Measurements from ENCODE around the gene CAPN14. TPM values are rescaled to one million over a fixed set of nuclear protein-coding genes. Genes with fewer than 3 reads are reported as not detected.
"Not testable (repeated sequence)": the region's sequence is repeated elsewhere in the genome, so short reads cannot be mapped to it uniquely, and the experiment has no call there.

Gene CAPN14
- total and polyA plus RNA-seq, 7 donors: 0.16 to 0.27 (median 0.24) TPM; not detected in 3

DNA sequence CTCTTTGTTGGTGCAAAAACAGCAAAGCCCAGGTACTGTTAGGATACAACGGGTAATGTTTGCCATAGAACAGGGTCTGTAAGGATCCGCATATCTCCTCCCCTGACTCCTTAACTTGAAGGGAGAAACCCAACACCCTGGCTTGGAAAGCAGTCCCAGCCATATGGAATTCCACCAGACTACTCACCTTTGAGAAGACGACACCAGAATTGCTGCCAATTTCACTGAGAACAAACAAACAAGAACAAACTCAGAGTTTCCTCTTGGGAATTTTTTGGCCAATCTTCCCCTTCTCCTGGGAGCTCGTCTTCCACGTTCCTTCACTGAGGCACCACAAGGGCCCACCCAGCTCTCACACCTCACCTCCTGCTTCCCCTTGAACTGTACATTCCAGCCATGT is 29.2 kb downstream of the CAPN14 start:
- intact Hi-C loops (cut with DNase I): no loop called here
- Histone ChIP-seq H3K27me3 (no peaks in the 10 kb centered on the region), H3K9me3 (no peaks in the 10 kb centered on the region), H3K4me3 (no peak overlapping the region), H3K36me3 (no peaks in the 10 kb centered on the region), H3K4me1 (no peaks in the 10 kb centered on the region), H3K27ac (no peak overlapping the region)
- DNase-seq: no peak
- TF ChIP-seq EP300 (IDR thresholded peaks at IDR 0.05): no peak
- TF ChIP-seq POLR2A (IDR thresholded peaks at IDR 0.05): no peak
- TF ChIP-seq, protein P1, sequence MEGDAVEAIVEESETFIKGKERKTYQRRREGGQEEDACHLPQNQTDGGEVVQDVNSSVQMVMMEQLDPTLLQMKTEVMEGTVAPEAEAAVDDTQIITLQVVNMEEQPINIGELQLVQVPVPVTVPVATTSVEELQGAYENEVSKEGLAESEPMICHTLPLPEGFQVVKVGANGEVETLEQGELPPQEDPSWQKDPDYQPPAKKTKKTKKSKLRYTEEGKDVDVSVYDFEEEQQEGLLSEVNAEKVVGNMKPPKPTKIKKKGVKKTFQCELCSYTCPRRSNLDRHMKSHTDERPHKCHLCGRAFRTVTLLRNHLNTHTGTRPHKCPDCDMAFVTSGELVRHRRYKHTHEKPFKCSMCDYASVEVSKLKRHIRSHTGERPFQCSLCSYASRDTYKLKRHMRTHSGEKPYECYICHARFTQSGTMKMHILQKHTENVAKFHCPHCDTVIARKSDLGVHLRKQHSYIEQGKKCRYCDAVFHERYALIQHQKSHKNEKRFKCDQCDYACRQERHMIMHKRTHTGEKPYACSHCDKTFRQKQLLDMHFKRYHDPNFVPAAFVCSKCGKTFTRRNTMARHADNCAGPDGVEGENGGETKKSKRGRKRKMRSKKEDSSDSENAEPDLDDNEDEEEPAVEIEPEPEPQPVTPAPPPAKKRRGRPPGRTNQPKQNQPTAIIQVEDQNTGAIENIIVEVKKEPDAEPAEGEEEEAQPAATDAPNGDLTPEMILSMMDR (IDR thresholded peaks at IDR 0.05): no peak
- TF ChIP-seq POLR2AphosphoS5 (IDR thresholded peaks at IDR 0.05): no peak
- 45 to 68% methylated on average over 5 of the region's 5 CpGs for WGBS, 2 donors

GRCh38 chr2:31187166-31187565 is 30.1 kb downstream of the CAPN14 start:
- TF ChIP-seq, protein P1 (IDR thresholded peaks at IDR 0.05): no peak
- no peaks in the 10 kb centered on the region for H3K9me3 ChIP-seq
- H3K27me3 ChIP-seq: no peaks in the 10 kb centered on the region
- H3K4me1 ChIP-seq: no peaks in the 10 kb centered on the region
- no peak overlapping the region for H3K4me3 ChIP-seq
- H3K36me3 ChIP-seq: no peaks in the 10 kb centered on the region
- WGBS, 2 donors: 88 to 93% methylated on average over 4 of the region's 4 CpGs
- intact Hi-C loops (cut with DNase I): no loop called here
- DNase-seq: no peak
- no peak overlapping the region for H3K27ac ChIP-seq

DNA sequence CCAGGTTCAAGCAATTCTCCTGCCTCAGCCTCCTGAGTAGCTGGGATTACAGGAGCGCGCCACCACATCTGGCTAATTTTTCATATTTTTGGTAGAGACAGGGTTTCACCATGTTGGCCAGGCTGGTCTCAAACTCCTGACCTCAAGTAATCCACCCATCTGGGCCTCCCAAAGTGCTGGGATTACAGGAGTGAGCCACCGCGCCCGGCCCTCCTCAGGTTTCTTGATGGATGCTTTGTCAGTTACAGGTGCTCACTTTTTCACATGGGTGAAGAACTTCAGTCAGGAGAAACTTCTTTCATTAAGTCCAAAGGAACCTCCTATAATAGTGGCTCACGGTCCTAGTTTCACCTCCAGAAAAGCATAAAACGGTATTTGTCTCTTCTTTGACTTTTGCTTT is 33.3 kb downstream of the CAPN14 start:
- DNase-seq; H3K9me3 ChIP-seq; intact Hi-C loops (cut with DNase I); H3K4me3 ChIP-seq; H3K27ac ChIP-seq; H3K27me3 ChIP-seq; H3K4me1 ChIP-seq; H3K36me3 ChIP-seq: not testable (repeated sequence)
- 94 to 96% methylated on average over 7 of the region's 7 CpGs for WGBS, 2 donors

- Histone ChIP-seq H3K4me1 (no peaks in the 10 kb centered on the region), H3K9me3 (no peaks in the 10 kb centered on the region), H3K36me3 (no peaks in the 10 kb centered on the region), H3K27me3 (no peaks in the 10 kb centered on the region), H3K27ac (no peak overlapping the region), H3K4me3 (no peak overlapping the region)
- intact Hi-C loops (cut with DNase I): no loop called here
- WGBS, 2 donors: 88 to 90% methylated on average over 10 of the region's 10 CpGs
- TF ChIP-seq POLR2AphosphoS5 (IDR thresholded peaks at IDR 0.05) (no peak), EP300 (IDR thresholded peaks at IDR 0.05) (no peak), POLR2A (IDR thresholded peaks at IDR 0.05) (no peak)
- TF ChIP-seq, protein P1 (IDR thresholded peaks at IDR 0.05): no peak
- DNase-seq: no peak
Observed at GRCh38 chr2:31176742-31177141, 40.6 kb downstream of the CAPN14 start.

DNA sequence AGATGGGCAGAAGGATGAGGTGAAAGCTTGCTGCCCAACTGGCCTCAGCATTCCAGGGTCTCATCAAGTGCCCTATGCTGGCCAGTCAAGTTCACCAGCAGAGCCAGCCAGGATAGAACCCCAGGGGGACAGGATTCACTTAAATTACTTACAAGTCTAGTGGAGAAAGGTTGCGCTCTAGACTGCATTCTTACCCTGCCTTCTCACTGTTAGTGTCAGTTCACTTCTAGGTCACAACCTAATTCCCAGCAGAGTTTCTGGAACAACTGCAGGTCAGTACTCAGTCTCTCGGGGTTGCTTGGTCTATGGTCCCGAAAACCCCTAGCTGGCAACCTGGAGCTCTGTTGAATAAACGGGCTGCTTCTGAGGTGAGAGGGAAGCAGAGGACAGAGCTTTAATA is 46.2 kb downstream of the CAPN14 start:
- TF ChIP-seq POLR2A (IDR thresholded peaks at IDR 0.05) (no peak), POLR2AphosphoS5 (IDR thresholded peaks at IDR 0.05) (no peak), EP300 (IDR thresholded peaks at IDR 0.05) (no peak)
- TF ChIP-seq, protein P1 (IDR thresholded peaks at IDR 0.05): no peak
- DNase-seq: no peak
- Histone ChIP-seq H3K4me3 (no peak overlapping the region), H3K27ac (no peak overlapping the region), H3K4me1 (no peaks in the 10 kb centered on the region), H3K9me3 (no peaks in the 10 kb centered on the region), H3K27me3 (no peaks in the 10 kb centered on the region), H3K36me3 (no peaks in the 10 kb centered on the region)
- WGBS, 2 donors: 83 to 89% methylated on average over 4 of the region's 4 CpGs
- intact Hi-C loops (cut with DNase I): loop anchor here (2.0 to 5.0 kb wide), 2 partner anchors 161 to 456 kb away; no protein-coding TSS in a partner anchor

Data from sigmoid colon (tissue), 7 donors.